ENCODE measurements around the gene RTTN. TPM values are rescaled to one million over a fixed set of nuclear protein-coding genes. Genes with fewer than 3 reads are reported as not detected.

RTTN gene
- total and polyA plus RNA-seq, 2 donors (not counting 3 experiments of a cell fraction or from before 2014, with no cell fraction given): 3.1 to 17.4 TPM

DNA sequence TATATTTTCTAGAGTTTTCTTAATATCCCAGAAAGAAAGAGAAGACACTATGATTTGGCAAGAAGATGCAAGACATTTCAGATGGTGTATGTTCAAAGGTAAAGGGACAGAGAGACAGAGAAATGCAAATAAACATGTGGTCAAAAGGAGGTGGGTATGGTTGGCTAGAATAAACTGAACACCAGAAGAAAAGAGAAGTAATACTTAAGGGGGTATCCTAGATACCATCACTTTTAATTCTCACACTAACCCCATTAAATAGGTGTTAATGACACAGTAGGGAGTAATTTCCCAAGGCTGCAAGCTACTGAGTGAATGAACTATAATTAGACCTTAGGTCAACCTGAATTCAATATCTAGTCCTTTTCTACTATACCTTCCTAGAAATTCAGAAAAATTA lies 146.6 kb downstream of the RTTN start:
- ChIA-PET CTCF (interaction anchor here (1.2 kb wide), 1 partner anchor 28 kb away, joined by 3 read pairs; no protein-coding TSS in a partner anchor), POLR2A (no interaction called here)
- Histone ChIP-seq H4K20me1 (replicated peaks; ENCODE audit: control insufficient read depth, extremely low read depth, insufficient read depth, low read length) (no peaks in the 10 kb centered on the region), H3K4me2 (ENCODE audit: insufficient read depth, low read length) (no peak overlapping the region), H3K4me1 (ENCODE audit: control insufficient read depth, extremely low read depth, insufficient read depth, low read length) (no peaks in the 10 kb centered on the region), H3K9me3 (replicated peaks; ENCODE audit: control insufficient read depth, insufficient read depth, low read length) (no peaks in the 10 kb centered on the region), H3K27me3 (ENCODE audit: control insufficient read depth in 2 of 2, insufficient read depth in 2 of 2, low read length in 2 of 2) (no peaks in the 10 kb centered on the region), H3K9me1 (replicated peaks; ENCODE audit: control insufficient read depth, extremely low read depth, insufficient read depth, low read length) (no peaks in the 10 kb centered on the region), H3K9ac (replicated peaks; ENCODE audit: extremely low read depth, insufficient read depth, low read length) (no peak overlapping the region), H2AFZ (ENCODE audit: low read depth, low read length) (no peak overlapping the region), H3K36me3 (ENCODE audit: control insufficient read depth in 2 of 2, extremely low read depth in 1 of 2, insufficient read depth in 2 of 2, low read length in 2 of 2) (no peaks in the 10 kb centered on the region), H3K4me3 (replicated peaks in 1 of 3; ENCODE audit: insufficient read depth in 1 of 3, low read depth in 1 of 3, low read length in 3 of 3) (no peak overlapping the region), H3K27ac (ENCODE audit: insufficient read depth, low read depth, low read length) (no peak overlapping the region), H3K79me2 (ENCODE audit: control insufficient read depth, insufficient read depth, low read length) (no peaks in the 10 kb centered on the region)
- TF ChIP-seq POLR2A (IDR thresholded peaks at IDR 0.05; ENCODE audit: low read depth, low read length): no peak
- DNase-seq (ENCODE audit: low read depth, low spot score) (no peak), FAIRE-seq (no peak)
- BruUV-seq (replicated peaks): no TSS peak
- dilution Hi-C loops (cut with MboI; ENCODE audit: extremely low pct_ligation_motif_present, low sequenced_read_pairs): no loop called here
- intact Hi-C loops (cut with micrococcal nuclease): no loop called here

- H3K27me3 ChIP-seq (ENCODE audit: control insufficient read depth in 2 of 2, insufficient read depth in 2 of 2, low read length in 2 of 2): no peaks in the 10 kb centered on the region
- BruUV-seq (replicated peaks): no TSS peak
- peak; percentile 45 for DNase-seq (ENCODE audit: low read depth, low spot score)
- no peak overlapping the region for H3K9ac ChIP-seq (replicated peaks; ENCODE audit: extremely low read depth, insufficient read depth, low read length)
- H3K4me1 ChIP-seq (ENCODE audit: control insufficient read depth, extremely low read depth, insufficient read depth, low read length): peaks cover 13% of the 10 kb centered on the region
- H4K20me1 ChIP-seq (replicated peaks; ENCODE audit: control insufficient read depth, extremely low read depth, insufficient read depth, low read length): no peaks in the 10 kb centered on the region
- H3K4me2 ChIP-seq (ENCODE audit: insufficient read depth, low read length): no peak overlapping the region
- no peaks in the 10 kb centered on the region for H3K9me1 ChIP-seq (replicated peaks; ENCODE audit: control insufficient read depth, extremely low read depth, insufficient read depth, low read length)
- no peaks in the 10 kb centered on the region for H3K79me2 ChIP-seq (ENCODE audit: control insufficient read depth, insufficient read depth, low read length)
- H3K27ac ChIP-seq (ENCODE audit: insufficient read depth, low read depth, low read length): no peak overlapping the region
- H3K36me3 ChIP-seq (ENCODE audit: control insufficient read depth in 2 of 2, extremely low read depth in 1 of 2, insufficient read depth in 2 of 2, low read length in 2 of 2): peaks cover 0 to 3% of the 10 kb centered on the region in 2 experiments
- POLR2A ChIA-PET: no interaction called here
- dilution Hi-C loops (cut with MboI; ENCODE audit: extremely low pct_ligation_motif_present, low sequenced_read_pairs) (no loop called here), intact Hi-C loops (cut with micrococcal nuclease) (no loop called here)
- H3K4me3 ChIP-seq (replicated peaks in 1 of 3; ENCODE audit: insufficient read depth in 1 of 3, low read depth in 1 of 3, low read length in 3 of 3): no peak overlapping the region
- CTCF ChIA-PET: no interaction called here
- FAIRE-seq: no peak
- TF ChIP-seq EZH2 (IDR thresholded peaks at IDR 0.05; ENCODE audit: borderline replicate concordance, low read depth, low read length, severe bottlenecking): no peak
- TF ChIP-seq MAX (IDR thresholded peaks at IDR 0.05; ENCODE audit: insufficient read depth, insufficient read length): no peak
- no peak for TF ChIP-seq JUN (IDR thresholded peaks at IDR 0.05; ENCODE audit: borderline replicate concordance, insufficient read depth, insufficient read length, low read depth)
- TF ChIP-seq GATA2 (IDR thresholded peaks at IDR 0.05; ENCODE audit: insufficient read depth, insufficient read length, low read depth, low read length): no peak
- TF ChIP-seq FOS (IDR thresholded peaks at IDR 0.05; ENCODE audit: borderline replicate concordance, insufficient read depth, low read length): peak; percentile 16
- TF ChIP-seq MYC (IDR thresholded peaks at IDR 0.05; ENCODE audit: low read depth, low read length): no peak
- no peak for TF ChIP-seq CTCF (IDR thresholded peaks at IDR 0.05; ENCODE audit: extremely low read depth in 1 of 2, insufficient read depth in 1 of 2, low read depth in 1 of 2, low read length in 2 of 2)
- no peak overlapping the region for H2AFZ ChIP-seq (ENCODE audit: low read depth, low read length)
- H3K9me3 ChIP-seq (replicated peaks; ENCODE audit: control insufficient read depth, insufficient read depth, low read length): no peaks in the 10 kb centered on the region
Measured at GRCh38 chr18:70047931-70048603, 157.4 kb downstream of the RTTN start.
